Endothelial cell (in vitro differentiated cells): Measurements from ENCODE around the gene MAN1A1. TPM values are rescaled to one million over a fixed set of nuclear protein-coding genes. Genes with fewer than 3 reads are reported as not detected.
A peak's percentile ranks its signal among the peaks of the same experiment; 100 is the strongest.

Source experiments
- DNase-seq: peaks from one replicate; pipeline ENCODE4 v3.0.0; 2021; ENCODE audit warnings: low spot score
- H3K27ac Mint-ChIP-seq: one replicate; pipeline ENCODE4 v1.8.0; 2021; ENCODE audit warnings: mixed read lengths, inconsistent platforms; ENCODE audit not compliant: unreplicated experiment
- H3K27me3 Mint-ChIP-seq: one replicate; pipeline ENCODE4 v1.8.0; 2021; ENCODE audit warnings: mild to moderate bottlenecking, moderate library complexity, mixed read lengths, inconsistent platforms; ENCODE audit not compliant: unreplicated experiment
- H3K36me3 Mint-ChIP-seq: one replicate; pipeline ENCODE4 v1.8.0; 2021; ENCODE audit warnings: mild to moderate bottlenecking, low read depth, mixed read lengths, inconsistent platforms; ENCODE audit not compliant: unreplicated experiment
- H3K4me1 Mint-ChIP-seq: one replicate; pipeline ENCODE4 v1.8.0; 2021; ENCODE audit warnings: mild to moderate bottlenecking, mixed read lengths, inconsistent platforms; ENCODE audit not compliant: unreplicated experiment
- H3K4me3 Mint-ChIP-seq: one replicate; pipeline ENCODE4 v1.8.0; 2021; ENCODE audit warnings: mild to moderate bottlenecking, mixed read lengths, inconsistent platforms; ENCODE audit not compliant: unreplicated experiment
- H3K9me3 Mint-ChIP-seq: one replicate; pipeline ENCODE4 v1.8.0; 2021; ENCODE audit warnings: mixed read lengths, inconsistent platforms; ENCODE audit not compliant: unreplicated experiment
- CTCF ChIP-seq: fragments of 200-600 bp; sonication (generic); IDR thresholded peaks from one replicate; pipeline ENCODE4 v1.5.0; 2021; ENCODE audit warnings: antibody characterized with exemption; ENCODE audit not compliant: unreplicated experiment
- total RNA-seq: library from RNA; stranded (reverse); fragmentation: NEBNext Ultra II Directional; extraction: Animal tissue kit (Norgen Biotek cat#: 25700); gene quantifications from one replicate; pipeline ENCODE4 v1.2.1, GENCODE V29; 2021; ENCODE audit not compliant: unreplicated experiment

Gene MAN1A1
- total RNA-seq, 1 donor from 2014 or later, result 34.4 TPM

- peaks cover 12% of the 10 kb centered on the region for H3K36me3 Mint-ChIP-seq
- no peak overlapping the region for H3K4me3 Mint-ChIP-seq
- no peak overlapping the region for H3K27ac Mint-ChIP-seq
- no peaks in the 10 kb centered on the region for H3K9me3 Mint-ChIP-seq
- TF ChIP-seq CTCF, result no peak
- peaks cover 3% of the 10 kb centered on the region for H3K27me3 Mint-ChIP-seq
- H3K4me1 Mint-ChIP-seq, result no peaks in the 10 kb centered on the region
- no peak for DNase-seq
Measured at GRCh38 chr6:119230160-119230559, 119.4 kb downstream of the MAN1A1 start.

- Mint-ChIP-seq H3K27ac (no peak overlapping the region), H3K4me1 (no peaks in the 10 kb centered on the region), H3K36me3 (peaks cover 7% of the 10 kb centered on the region), H3K9me3 (no peaks in the 10 kb centered on the region), H3K4me3 (no peak overlapping the region), H3K27me3 (peaks cover 4% of the 10 kb centered on the region)
- TF ChIP-seq CTCF, result no peak
- no peak for DNase-seq
Measured at GRCh38 chr6:119227377-119227776, 122.2 kb downstream of the MAN1A1 start.

- peak overlapping the region; percentile 5 for H3K27ac Mint-ChIP-seq
- peaks cover under 1% of the 10 kb centered on the region for H3K36me3 Mint-ChIP-seq
- no peak for TF ChIP-seq CTCF
- DNase-seq, result no peak
- no peak overlapping the region for H3K4me3 Mint-ChIP-seq
- peaks cover 4% of the 10 kb centered on the region for H3K27me3 Mint-ChIP-seq
- peaks cover 2% of the 10 kb centered on the region for H3K4me1 Mint-ChIP-seq
- H3K9me3 Mint-ChIP-seq, result no peaks in the 10 kb centered on the region
Measured at GRCh38 chr6:119226089-119226488, 123.5 kb downstream of the MAN1A1 start.

- no peaks in the 10 kb centered on the region for H3K9me3 Mint-ChIP-seq
- no peak for TF ChIP-seq CTCF
- peaks cover 2% of the 10 kb centered on the region for H3K4me1 Mint-ChIP-seq
- no peak for DNase-seq
- no peaks in the 10 kb centered on the region for H3K36me3 Mint-ChIP-seq
- no peak overlapping the region for H3K27ac Mint-ChIP-seq
- H3K4me3 Mint-ChIP-seq, result no peak overlapping the region
- peaks cover 2% of the 10 kb centered on the region for H3K27me3 Mint-ChIP-seq
Measured at GRCh38 chr6:119224095-119224701, 125.4 kb downstream of the MAN1A1 start.

- Mint-ChIP-seq H3K27me3 (peaks cover 3% of the 10 kb centered on the region), H3K36me3 (peaks cover 4% of the 10 kb centered on the region), H3K27ac (no peak overlapping the region), H3K4me1 (peaks cover 9% of the 10 kb centered on the region), H3K4me3 (no peak overlapping the region), H3K9me3 (no peaks in the 10 kb centered on the region)
- DNase-seq, result no peak
- TF ChIP-seq CTCF, result no peak
Measured at GRCh38 chr6:119220452-119220851, 129.1 kb downstream of the MAN1A1 start.
